ENCODE results near the gene CD300A.

CD300A gene

DNA sequence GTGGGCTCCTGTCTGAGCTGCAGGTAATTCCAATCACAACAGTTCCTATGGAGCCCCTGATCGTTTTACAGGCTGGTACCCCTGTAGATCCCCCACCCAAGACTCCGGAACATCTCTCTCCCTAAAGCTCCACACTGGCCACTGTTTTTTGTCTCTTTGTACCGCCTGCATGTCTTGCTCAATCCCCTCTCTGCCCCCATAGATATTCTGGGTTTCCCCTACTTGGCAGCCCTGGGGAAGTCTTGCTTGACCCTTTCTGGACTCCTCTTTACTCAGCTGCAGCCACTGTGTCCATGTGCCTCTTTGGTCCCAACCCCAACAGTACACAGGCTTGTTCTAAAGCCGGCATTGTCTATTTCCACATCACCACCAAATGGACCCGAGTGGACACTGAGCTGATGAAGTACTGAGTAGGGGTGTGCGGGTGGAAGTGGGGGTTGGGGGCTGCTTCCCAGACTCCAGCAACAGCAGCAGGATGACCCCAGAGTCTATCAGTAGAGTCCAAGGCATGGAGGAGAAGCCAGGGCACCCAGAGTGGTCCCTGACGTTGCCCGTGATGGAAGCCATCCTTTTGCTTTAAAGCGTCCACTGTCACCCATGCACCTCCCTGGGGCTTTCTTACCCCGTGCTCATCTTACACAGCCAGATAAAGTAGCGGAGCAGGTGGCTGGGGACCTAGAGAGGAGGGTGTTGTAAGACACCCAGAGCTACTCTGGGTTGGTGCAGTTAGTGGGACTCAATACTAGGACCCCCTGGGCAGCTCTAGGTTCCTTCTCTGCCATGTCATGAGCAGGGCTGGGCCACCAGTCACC, 58.4 kb downstream of the CD300A start:
- no peak for DNase-seq

DNA sequence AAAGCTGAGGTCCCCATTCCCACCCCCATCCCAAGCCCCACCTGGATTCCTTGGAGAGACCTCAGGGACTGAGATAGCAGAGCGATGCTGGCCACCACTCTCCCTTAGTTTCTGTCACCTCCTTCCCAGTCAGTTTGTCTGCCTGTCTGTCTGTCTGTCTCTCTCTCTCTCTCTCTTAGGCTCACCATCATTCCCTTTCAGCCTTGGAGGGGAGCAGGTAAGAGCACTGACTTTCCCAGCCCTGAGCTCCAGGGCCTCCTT, 59.0 kb downstream of the CD300A start:
- DNase-seq, result no peak

DNA sequence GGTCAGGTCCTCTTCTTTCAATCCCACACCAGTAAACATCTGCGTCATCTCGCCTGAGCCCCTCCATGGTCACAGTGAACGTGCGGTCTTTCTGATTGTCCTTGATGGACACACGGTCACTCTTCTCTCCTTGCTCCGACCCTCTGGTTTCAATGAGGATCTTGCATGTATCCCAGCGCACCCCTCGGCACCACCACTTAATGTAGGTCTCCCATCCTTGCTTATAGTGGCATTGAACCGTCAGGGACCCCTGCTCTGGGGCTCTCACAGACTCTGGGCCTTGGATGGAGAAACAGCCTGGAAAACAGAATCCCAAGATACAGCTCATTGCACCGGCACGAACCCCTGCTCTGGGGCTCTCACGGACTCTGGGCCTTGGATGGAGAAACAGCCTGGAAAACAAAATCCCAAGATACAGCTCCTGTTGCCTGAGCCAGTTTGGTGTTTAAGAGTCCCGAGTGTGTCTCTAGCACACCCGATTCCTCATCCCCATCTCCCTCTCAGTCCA, 59.4 kb downstream of the CD300A start:
- DNase-seq, result no peak

DNA sequence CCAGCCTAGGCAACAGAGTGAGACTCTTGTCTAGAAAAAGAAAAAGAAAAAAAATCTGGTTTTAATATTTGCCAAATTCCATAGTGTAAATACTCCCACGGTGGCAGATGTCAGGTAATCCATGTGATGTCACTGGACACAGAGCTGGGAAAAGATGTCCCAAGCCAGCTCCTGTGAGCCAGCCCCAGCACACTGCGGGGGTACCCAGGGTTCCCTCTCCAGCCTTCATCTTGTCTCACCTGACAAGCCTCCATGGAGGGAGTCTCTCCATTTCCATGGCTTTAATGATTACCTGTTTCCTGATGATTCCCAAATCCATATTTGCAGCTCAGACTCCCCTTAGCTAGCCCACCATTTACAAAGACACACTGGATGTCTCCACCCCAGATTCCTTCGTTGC, 60.2 kb downstream of the CD300A start:
- DNase-seq, result no peak

DNA sequence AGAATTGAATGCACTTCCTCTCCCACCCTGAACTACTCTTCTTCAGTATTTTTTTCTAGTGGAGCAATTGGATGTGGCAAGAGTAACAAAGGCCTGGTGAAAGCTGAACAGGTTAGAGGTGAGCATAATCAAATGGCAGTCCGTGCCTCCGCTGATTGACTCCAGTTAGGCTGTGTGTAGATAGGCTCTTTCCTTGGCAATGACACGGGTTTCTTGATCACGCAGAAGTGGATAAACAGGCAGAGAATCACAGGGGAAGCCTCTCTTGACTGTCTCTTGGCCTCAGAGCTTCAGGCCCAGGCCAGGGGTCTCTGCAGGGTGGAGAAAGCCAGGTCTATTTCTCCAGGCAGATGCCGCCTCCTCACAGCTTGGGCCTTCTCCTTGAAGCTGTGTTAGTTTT, 60.6 kb downstream of the CD300A start:
- no peak for DNase-seq

DNA sequence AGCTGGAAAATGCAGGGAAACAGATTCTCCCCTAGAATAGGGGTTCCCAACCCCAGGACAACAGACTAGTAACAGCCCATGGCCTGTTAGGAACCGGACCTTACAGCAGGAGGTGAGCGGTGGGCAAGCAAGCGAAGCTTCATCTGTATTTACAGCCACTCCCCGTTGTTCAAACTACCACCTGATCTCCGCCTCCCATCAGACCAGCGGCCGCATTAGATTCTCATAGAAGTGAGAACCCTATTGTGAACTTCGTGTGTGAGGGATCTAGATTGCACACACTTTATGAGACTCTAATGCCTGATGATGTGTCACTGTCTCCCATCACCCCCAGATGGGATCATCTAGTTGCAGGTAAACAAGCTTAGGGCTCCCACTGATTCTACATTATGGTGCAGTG, 61.3 kb downstream of the CD300A start:
- no peak for DNase-seq

DNA sequence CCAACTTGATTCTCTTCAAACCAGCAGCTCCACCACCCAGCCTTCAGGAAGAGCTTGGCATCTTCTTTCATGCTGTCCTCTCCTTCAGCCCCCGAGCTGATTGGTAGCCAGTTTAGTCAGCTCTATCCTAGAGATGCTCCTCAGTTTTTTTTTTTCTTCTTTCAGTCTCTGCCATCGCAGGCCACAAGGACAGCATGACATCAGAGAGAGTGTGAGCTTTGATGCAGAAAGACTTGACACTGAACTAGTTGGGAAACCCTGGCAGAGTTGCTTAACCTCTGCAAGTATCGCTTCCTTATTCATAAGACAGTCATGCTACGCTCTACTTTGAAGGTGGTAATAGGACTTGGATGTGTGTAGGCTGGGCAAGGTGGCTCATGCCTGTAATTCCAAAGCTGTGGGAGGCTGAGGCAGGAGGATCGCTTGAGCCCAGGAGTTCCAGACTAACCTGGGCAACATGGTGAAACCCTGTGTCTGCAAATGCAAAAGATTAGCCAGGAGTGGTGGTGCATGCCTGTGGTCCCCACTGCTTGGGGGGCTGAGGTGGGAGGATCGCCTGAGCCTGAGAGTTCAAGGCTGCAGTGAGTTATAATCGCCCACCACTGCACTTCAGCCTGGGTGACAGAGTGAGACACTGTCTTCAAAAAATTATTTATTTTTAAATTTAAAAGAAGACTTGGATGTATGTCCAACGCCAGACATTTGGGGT, 62.2 kb downstream of the CD300A start:
- DNase-seq, result no peak

DNA sequence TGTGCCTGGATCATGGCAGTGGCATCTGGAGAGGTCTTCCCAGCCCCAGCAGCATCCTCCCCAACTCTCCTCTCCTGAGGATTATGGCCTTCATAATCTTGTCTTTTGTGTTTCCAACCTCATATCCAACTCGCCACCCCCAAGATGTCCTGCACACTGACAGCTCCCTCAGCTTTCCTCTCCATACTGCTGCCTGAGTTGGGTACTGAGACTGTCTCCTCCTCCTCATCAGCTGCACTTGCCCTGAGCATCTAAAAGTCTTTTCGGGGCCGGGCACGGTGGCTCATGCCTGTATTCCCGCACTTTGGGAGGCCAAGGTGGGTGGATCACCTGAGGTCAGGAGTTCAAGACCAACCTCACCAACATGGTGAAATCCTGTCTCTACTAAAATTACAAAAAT, 62.8 kb downstream of the CD300A start:
- no peak for DNase-seq

DNA sequence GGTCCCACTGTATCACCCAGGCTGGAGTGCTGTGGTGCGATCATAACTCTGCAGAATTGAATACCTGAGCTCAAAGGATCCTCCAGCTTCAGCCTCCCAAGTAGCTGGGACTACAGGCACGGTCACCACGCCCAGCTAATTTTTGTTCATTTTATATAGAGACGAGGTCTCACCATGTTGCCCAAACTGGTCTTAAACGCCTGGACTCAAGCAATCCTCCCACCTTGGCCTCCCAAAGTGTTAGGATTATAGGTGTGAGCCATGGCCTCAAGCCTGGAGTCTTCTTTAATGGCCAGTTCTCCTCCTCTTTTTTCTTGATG, 64.4 kb downstream of the CD300A start:
- DNase-seq, result no peak

DNA sequence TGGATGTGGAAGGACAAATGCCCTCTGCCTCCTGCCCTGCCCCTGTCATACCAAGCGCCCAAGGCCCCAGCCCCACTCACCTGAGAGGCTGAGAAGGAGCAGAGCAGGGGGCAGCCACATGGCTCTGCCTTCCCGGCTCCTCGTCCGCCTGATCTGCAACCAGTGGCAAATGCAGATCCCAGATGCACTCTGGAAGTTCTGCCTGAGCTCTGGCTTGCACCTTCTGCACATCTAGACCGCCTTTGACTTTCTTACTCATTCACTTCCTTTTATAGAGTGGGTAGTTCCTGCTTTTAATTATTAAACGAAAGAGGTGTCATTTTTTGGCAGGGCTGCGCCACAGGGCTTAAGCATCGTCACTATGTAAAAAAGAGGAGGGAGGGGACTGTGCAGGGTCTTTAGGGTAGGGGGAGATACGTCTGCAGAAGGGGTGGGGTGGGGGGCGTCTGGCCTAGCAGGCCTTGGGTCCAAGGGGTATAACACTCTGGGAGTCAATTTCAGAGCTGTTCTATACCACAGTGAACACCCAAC, 64.9 kb downstream of the CD300A start, which contains the start of gene CD300LB:
Gene CD300LB (minus strand): TSS at position 245 of the 531 bp plus-strand sequence. CDS start 125 bp downstream, at position 120.
- no peak for DNase-seq

DNA sequence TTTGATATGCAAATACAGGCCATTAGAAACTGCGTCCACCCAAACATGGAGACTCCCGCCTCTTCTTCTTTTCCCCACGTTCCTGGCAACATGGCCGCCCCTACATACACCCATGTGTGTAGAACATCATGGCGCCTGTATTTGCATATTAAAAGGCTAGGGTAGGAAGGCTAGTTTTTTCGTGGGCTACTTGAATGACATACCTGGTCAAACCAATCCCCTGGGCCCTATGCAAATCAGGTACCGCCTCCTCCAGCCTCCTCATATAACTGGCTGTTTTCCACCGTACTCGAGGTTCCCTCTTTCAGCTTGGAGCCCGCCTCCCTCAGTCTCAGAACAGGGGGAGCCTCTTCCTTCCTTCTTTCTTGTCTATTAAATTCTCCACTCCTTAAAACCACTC, 65.7 kb downstream of the CD300A start:
- DNase-seq, result no peak

Measured in stimulated activated naive CD4-positive, alpha-beta T cell treated with Interleukin-2 at 50 U/mL for 16 hours (primary cell).